Measurements from ENCODE around the gene TIE1. TPM values are rescaled to one million over a fixed set of nuclear protein-coding genes. Genes with fewer than 3 reads are reported as not detected.

The TIE1 gene
- total RNA-seq, 1 experiment from 2014 or later, result not detected

GRCh38 chr1:43331688-43332087 lies 30.9 kb downstream of the TIE1 start:
- TF ChIP-seq CTCF (IDR thresholded peaks at IDR 0.05; ENCODE audit: insufficient read depth in 1 of 2, low read depth in 1 of 2, low read length in 1 of 2, severe bottlenecking in 1 of 2, unreplicated experiment in 1 of 2), result no peak
- no peaks in the 10 kb centered on the region for H3K36me3 ChIP-seq (ENCODE audit: control insufficient read depth, insufficient read depth, low read length)
- no peaks in the 10 kb centered on the region for H3K4me1 ChIP-seq
- Mint-ChIP-seq H3K4me3 (ENCODE audit: unreplicated experiment) (no peak overlapping the region), H3K4me1 (ENCODE audit: low read depth, unreplicated experiment) (no peaks in the 10 kb centered on the region), H3K36me3 (ENCODE audit: insufficient read depth, unreplicated experiment) (no peaks in the 10 kb centered on the region), H3K27me3 (ENCODE audit: insufficient read depth, unreplicated experiment) (no peaks in the 10 kb centered on the region), H3K27ac (ENCODE audit: unreplicated experiment) (no peak overlapping the region), H3K9me3 (ENCODE audit: unreplicated experiment) (peaks cover 8% of the 10 kb centered on the region)
- POLR2A ChIA-PET, result no interaction called here
- H3K9me3 ChIP-seq, result no peaks in the 10 kb centered on the region
- CTCF ChIA-PET, result no interaction called here
- H3K4me3 ChIP-seq (ENCODE audit: low read depth, low read length), result no peak overlapping the region
- no peaks in the 10 kb centered on the region for H3K27me3 ChIP-seq (replicated peaks; ENCODE audit: control insufficient read depth, insufficient read depth, low read length)
- no peak for DNase-seq
- BruUV-seq (replicated peaks), result no TSS peak
- intact Hi-C loops (cut with micrococcal nuclease; ENCODE audit: unreplicated experiment), result no loop called here

- no peaks in the 10 kb centered on the region for H3K4me1 Mint-ChIP-seq (ENCODE audit: low read depth, unreplicated experiment)
- no peaks in the 10 kb centered on the region for H3K4me1 ChIP-seq
Measured at GRCh38 chr1:43334453-43335205, 33.8 kb downstream of the TIE1 start.

GRCh38 chr1:43337588-43337987 lies 36.8 kb downstream of the TIE1 start, which contains the start of gene MPL:
Gene MPL, plus strand, starts transcription at chr1:43337818. Its CDS starts 31 bp downstream, at chr1:43337849.
- H3K4me3 ChIP-seq (ENCODE audit: low read depth, low read length), result no peak within 1 kb of the TSS
- no peak for TF ChIP-seq CTCF (IDR thresholded peaks at IDR 0.05; ENCODE audit: insufficient read depth in 1 of 2, low read depth in 1 of 2, low read length in 1 of 2, severe bottlenecking in 1 of 2, unreplicated experiment in 1 of 2)
- POLR2A ChIA-PET, result no interaction called here
- H3K27me3 ChIP-seq (replicated peaks; ENCODE audit: control insufficient read depth, insufficient read depth, low read length), result no peaks in the 10 kb centered on the region
- H3K9me3 Mint-ChIP-seq (ENCODE audit: unreplicated experiment), result no peaks in the 10 kb centered on the region
- H3K9me3 ChIP-seq, result no peaks in the 10 kb centered on the region
- no TSS peak for BruUV-seq (replicated peaks)
- no peaks in the 10 kb centered on the region for H3K36me3 Mint-ChIP-seq (ENCODE audit: insufficient read depth, unreplicated experiment)
- H3K27ac Mint-ChIP-seq (ENCODE audit: unreplicated experiment), result no peak within 1 kb of the TSS
- no peaks in the 10 kb centered on the region for H3K27me3 Mint-ChIP-seq (ENCODE audit: insufficient read depth, unreplicated experiment)
- H3K4me1 Mint-ChIP-seq (ENCODE audit: low read depth, unreplicated experiment), result peaks cover 9% of the 10 kb centered on the region
- CTCF ChIA-PET, result no interaction called here
- no peak for DNase-seq
- H3K4me3 Mint-ChIP-seq (ENCODE audit: unreplicated experiment), result no peak within 1 kb of the TSS
- H3K36me3 ChIP-seq (ENCODE audit: control insufficient read depth, insufficient read depth, low read length), result no peaks in the 10 kb centered on the region
- intact Hi-C loops (cut with micrococcal nuclease; ENCODE audit: unreplicated experiment), result no loop called here
- no peaks in the 10 kb centered on the region for H3K4me1 ChIP-seq

More at GRCh38 chr1:43334453-43335205, 33.8 kb downstream of the TIE1 start:
- Histone ChIP-seq H3K27me3 (replicated peaks; ENCODE audit: control insufficient read depth, insufficient read depth, low read length) (no peaks in the 10 kb centered on the region), H3K9me3 (no peaks in the 10 kb centered on the region), H3K4me3 (ENCODE audit: low read depth, low read length) (no peak overlapping the region), H3K36me3 (ENCODE audit: control insufficient read depth, insufficient read depth, low read length) (no peaks in the 10 kb centered on the region)
- no peak overlapping the region for H3K4me3 Mint-ChIP-seq (ENCODE audit: unreplicated experiment)
- ChIA-PET POLR2A (no interaction called here), CTCF (no interaction called here)
- DNase-seq, result no peak
- intact Hi-C loops (cut with micrococcal nuclease; ENCODE audit: unreplicated experiment), result no loop called here
- no peaks in the 10 kb centered on the region for H3K27me3 Mint-ChIP-seq (ENCODE audit: insufficient read depth, unreplicated experiment)
- TF ChIP-seq CTCF (IDR thresholded peaks at IDR 0.05; ENCODE audit: insufficient read depth in 1 of 2, low read depth in 1 of 2, low read length in 1 of 2, severe bottlenecking in 1 of 2, unreplicated experiment in 1 of 2), result no peak
- H3K27ac Mint-ChIP-seq (ENCODE audit: unreplicated experiment), result no peak overlapping the region
- no peaks in the 10 kb centered on the region for H3K9me3 Mint-ChIP-seq (ENCODE audit: unreplicated experiment)
- no TSS peak for BruUV-seq (replicated peaks)
- no peaks in the 10 kb centered on the region for H3K36me3 Mint-ChIP-seq (ENCODE audit: insufficient read depth, unreplicated experiment)
